ENCODE results near the gene SH3BGRL2. TPM values are rescaled to one million over a fixed set of nuclear protein-coding genes. Genes with fewer than 3 reads are reported as not detected.
"Not testable (repeated sequence)": the region's sequence is repeated elsewhere in the genome, so short reads cannot be mapped to it uniquely, and the experiment has no call there.

The SH3BGRL2 gene
- total RNA-seq, 1 donor from 2014 or later, result 7.9 TPM

GRCh38 chr6:79640146-79641111, 9.3 kb downstream of the SH3BGRL2 start:
- intact Hi-C loops (cut with DNase I), result no loop called here
- DNase-seq (ENCODE audit: missing footprints) (no peak), ATAC-seq (no peak)

GRCh38 chr6:79646006-79646405, 14.9 kb downstream of the SH3BGRL2 start:
- intact Hi-C loops (cut with DNase I), result no loop called here
- ATAC-seq (no peak), DNase-seq (ENCODE audit: missing footprints) (no peak)

- no peak for ATAC-seq
- intact Hi-C loops (cut with DNase I), result no loop called here
- no peak for DNase-seq (ENCODE audit: missing footprints)
Observed at GRCh38 chr6:79646561-79646960, 15.4 kb downstream of the SH3BGRL2 start.

DNA sequence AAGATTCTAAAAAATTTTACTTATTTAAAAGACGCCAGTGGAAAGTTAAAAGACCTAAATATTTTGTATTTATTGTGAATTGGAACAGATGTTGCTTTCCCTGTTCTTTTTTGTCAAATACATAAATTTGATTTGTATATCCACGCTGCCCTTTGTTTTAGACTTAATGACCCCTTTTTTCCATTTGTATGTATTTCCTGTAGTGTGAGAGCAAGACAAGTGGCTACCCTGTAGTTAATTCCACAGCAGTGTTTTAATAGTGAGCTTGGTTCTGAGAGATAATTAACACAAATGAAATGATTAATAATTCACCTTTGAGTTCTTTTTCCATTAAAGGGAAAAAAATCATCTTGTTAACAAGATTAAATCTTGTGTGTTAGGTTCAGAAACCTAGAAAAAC, 16.6 kb downstream of the SH3BGRL2 start:
- intact Hi-C loops (cut with DNase I), result no loop called here
- DNase-seq (ENCODE audit: missing footprints) (no peak), ATAC-seq (no peak)

DNA sequence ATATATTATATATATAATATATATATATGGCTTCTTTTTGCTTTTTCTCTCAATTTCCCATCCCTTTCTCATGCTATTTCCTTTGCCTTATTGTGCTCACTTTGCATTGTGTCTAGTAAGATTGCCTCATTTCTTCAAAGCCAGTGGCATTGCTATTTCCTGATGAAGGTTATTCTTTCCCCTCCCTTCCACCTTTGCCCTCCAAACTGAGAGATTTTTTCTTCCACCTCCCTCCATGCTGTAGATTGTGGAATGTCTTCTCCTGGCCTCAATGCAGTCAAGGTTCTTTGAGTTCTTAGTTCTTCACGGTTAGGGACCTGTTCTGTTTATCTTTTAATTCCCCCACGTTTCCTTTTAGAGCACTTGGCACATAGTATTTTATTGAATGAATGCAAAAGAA, 17.2 kb downstream of the SH3BGRL2 start:
- no peak for DNase-seq (ENCODE audit: missing footprints)
- intact Hi-C loops (cut with DNase I), result no loop called here
- no peak for ATAC-seq

DNA sequence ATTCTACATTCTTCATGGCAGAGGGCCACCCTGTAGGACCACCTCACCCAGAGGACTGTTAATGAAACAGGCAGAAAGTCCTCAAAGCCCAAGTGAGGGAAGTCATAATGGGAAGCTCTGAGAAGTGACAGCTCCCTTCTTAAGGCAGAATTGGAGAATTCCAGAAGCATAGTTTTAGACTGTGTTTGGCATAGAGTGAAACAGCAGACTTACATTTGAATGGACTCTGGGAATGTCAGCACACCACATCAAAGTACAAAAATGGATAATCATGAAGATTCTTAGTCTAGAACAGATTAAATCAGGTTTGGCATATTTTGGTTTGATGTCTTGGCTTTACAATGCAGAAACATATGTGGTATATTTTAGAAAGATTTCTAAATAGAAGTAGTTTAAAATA, 17.9 kb downstream of the SH3BGRL2 start:
- intact Hi-C loops (cut with DNase I), result no loop called here
- DNase-seq (ENCODE audit: missing footprints) (no peak), ATAC-seq (no peak)

DNA sequence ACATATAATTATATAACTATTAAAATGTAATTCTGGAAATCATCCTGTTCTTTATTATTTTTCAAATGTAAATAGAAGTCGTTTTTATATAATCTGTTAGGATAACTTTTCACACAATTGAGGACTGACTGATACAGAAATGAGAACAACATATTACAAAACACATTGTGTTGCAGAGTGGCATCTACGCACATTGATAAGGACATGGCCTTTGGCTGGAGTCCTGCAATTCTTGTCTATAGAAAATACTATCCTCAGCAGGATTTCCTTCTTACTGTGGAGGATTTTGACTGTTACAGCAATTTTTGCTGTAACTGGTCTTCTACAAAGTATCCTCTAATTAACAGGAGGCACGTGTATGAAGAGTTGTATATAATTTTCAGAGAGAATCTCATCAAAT, 19.8 kb downstream of the SH3BGRL2 start:
- intact Hi-C loops (cut with DNase I), result no loop called here
- DNase-seq (ENCODE audit: missing footprints), result no peak
- no peak for ATAC-seq

- no peak for DNase-seq (ENCODE audit: missing footprints)
- no peak for ATAC-seq
- intact Hi-C loops (cut with DNase I), result no loop called here
Observed at GRCh38 chr6:79656134-79656533, 25.0 kb downstream of the SH3BGRL2 start.

- DNase-seq (ENCODE audit: missing footprints) (no peak), ATAC-seq (no peak)
- intact Hi-C loops (cut with DNase I), result no loop called here
Observed at GRCh38 chr6:79657238-79657637, 26.1 kb downstream of the SH3BGRL2 start.

- intact Hi-C loops (cut with DNase I); DNase-seq (ENCODE audit: missing footprints); ATAC-seq: not testable (repeated sequence)
Observed at GRCh38 chr6:79663655-79664054, 32.5 kb downstream of the SH3BGRL2 start.

DNA sequence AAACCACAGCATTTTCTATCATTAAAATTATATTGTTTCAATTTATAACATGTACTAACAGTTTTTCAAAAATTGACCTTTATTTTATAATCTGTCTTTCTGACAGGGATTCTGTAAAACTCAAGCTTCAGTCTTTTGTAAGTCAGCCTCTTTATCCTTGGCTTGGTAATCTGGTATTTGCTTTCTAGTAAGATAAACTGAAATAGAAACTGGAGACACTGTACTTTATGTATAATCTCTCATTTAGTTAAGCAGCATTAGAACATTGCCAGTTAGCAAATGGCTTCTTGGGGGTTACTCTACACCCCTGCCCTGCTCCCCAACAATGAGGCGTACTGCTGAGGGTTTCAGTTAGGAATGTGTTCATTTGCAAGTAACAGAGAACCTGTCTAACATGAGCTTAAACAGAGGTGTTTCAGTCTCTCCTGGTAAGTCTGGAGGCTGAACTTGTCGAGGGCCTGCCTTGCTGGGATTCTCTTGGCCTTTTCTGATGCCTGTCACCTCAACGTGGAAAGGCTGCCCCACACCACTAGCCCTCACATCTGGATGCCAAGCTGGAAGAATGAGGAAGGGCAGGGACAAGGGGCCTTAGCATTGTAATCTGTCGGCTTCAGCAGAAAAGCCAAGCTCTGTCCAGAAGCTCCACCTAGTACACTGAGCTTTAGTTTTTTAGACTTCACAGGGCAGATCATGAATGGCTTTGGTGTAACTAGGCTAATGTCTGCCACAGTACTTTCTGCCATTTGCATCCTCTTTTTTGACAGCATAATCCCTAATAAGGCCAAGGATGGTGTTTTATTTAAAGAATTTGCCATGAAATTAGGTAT, 34.8 kb downstream of the SH3BGRL2 start:
- ATAC-seq (no peak), DNase-seq (ENCODE audit: missing footprints) (no peak)
- intact Hi-C loops (cut with DNase I), result no loop called here

- DNase-seq (ENCODE audit: missing footprints) (no peak), ATAC-seq (no peak)
- intact Hi-C loops (cut with DNase I), result no loop called here
Observed at GRCh38 chr6:79666634-79667033, 35.5 kb downstream of the SH3BGRL2 start.

- DNase-seq (ENCODE audit: missing footprints) (no peak), ATAC-seq (no peak)
- intact Hi-C loops (cut with DNase I), result no loop called here
Observed at GRCh38 chr6:79668381-79668780, 37.3 kb downstream of the SH3BGRL2 start.

DNA sequence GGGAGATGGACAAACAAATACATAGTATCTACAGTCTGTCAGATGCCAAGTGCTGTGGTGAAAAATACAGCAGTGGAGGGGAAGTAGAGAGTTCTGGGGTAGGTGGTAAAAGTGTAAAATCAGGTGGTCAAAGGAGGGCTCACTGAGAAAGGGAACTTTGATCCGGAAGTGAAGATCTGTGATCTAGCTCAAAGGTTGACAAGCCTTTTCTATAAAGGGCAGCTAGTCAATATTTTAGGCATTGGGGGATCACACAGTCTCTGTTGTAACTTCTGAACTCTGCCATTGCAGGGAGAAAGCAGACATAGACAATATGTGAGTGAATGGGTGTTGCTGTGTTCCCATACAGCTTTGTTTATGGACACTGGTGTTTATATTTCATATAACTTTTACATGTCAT, 38.6 kb downstream of the SH3BGRL2 start:
- ATAC-seq (no peak), DNase-seq (ENCODE audit: missing footprints) (no peak)
- intact Hi-C loops (cut with DNase I), result loop anchor here (2.0 to 5.0 kb wide), 2 partner anchors 37 to 99 kb away; partner anchors contain the start of gene SH3BGRL2

DNA sequence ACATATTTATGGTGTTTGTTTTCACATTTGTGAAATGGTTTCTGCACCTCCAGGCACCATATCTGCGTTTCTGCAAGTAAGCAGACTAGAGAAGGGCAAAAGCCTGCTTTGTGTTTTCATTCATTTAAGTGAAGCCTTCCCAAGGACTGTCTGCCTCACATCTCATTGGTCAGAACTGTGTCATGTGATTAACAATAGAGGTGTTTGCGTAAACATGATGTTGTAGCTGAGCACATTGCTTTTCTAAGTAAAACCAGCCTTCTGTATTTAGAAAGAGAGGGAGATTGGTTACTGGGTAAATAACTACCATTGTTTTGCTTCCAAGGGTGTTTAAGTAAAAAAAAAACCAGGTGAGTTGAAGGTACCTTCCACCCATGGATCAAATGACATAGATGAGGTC, 39.7 kb downstream of the SH3BGRL2 start:
- no peak for ATAC-seq

GRCh38 chr6:79671600-79672266, 40.6 kb downstream of the SH3BGRL2 start:
- no peak for ATAC-seq
- DNase-seq (ENCODE audit: missing footprints), result no peak
- intact Hi-C loops (cut with DNase I), result loop anchor here (2.0 to 5.0 kb wide), 2 partner anchors 39 to 101 kb away; partner anchors contain the start of gene SH3BGRL2

More for the DNA sequence above, 39.7 kb downstream of the SH3BGRL2 start:
- no peak for DNase-seq (ENCODE audit: missing footprints)
- intact Hi-C loops (cut with DNase I), result loop anchor here (2.0 to 5.0 kb wide), 2 partner anchors 38 to 100 kb away; partner anchors contain the start of gene SH3BGRL2

DNA sequence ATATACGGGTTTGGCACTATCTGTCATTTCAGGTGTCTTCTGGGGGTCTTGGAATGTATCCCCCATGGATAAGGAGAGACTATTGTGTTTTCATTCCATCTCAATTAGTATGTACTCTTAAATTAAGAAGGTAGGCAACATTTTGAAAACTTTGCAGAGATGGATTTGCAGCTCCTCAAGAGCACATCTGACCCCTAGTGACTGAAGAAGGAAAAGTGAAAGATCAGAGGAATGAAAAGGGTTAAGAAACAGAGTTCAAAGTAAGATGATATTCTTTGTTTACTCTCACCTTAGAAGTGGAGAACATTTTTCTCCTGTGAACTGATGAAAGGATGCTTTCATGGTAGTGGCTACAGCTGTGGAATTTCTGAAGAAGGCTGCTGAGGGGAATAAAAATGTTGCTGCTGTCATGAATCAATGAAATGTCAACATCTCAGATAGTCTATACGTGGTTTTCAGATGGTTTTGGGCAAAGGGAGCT, 41.5 kb downstream of the SH3BGRL2 start:
- intact Hi-C loops (cut with DNase I), result loop anchor here (5.0 kb wide), 1 partner anchor 40 kb away; the partner anchor contains the start of gene SH3BGRL2
- no peak for DNase-seq (ENCODE audit: missing footprints)
- no peak for ATAC-seq

DNA sequence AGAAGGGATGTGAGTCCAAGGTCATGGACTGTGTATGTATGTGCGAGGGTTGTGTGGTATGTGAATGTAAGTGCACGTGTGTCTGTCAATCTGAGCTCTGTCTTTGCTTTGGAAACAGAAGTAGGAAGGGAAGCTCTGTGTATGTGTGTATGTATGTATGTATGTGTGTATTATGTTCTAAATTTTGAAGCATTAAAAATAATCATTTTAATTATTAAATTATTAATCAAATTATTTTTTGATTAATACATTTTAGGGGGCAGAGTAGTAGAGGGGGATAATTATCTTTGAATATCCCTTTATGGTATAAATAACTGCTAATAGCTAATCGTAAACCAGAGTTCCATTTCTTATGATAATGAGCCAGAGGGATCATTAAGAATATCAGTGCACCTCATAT, 42.8 kb downstream of the SH3BGRL2 start:
- intact Hi-C loops (cut with DNase I), result loop anchor here (5.0 kb wide), 1 partner anchor 42 kb away; the partner anchor contains the start of gene SH3BGRL2
- ATAC-seq, result no peak
- no peak for DNase-seq (ENCODE audit: missing footprints)
